A549 (cell line): ENCODE measurements around the gene FNIP1.

Experiments
- BHLHE40 ChIP-seq: IDR thresholded peaks from 2 replicates; pipeline ENCODE4 v1.6.1; 2012; ENCODE audit warnings: low read depth, low read length, inconsistent platforms
- CBX2 ChIP-seq: fragments of 200-600 bp; sonication (generic); IDR thresholded peaks from 2 replicates; pipeline ENCODE4 v1.6.1; 2016; ENCODE audit warnings: low read depth, mild to moderate bottlenecking, borderline replicate concordance
- CHD2 ChIP-seq: fragments of 150-350 bp; IDR thresholded peaks from 2 replicates; pipeline ENCODE4 v1.6.1; 2014; ENCODE audit warnings: low read length; ENCODE audit not compliant: partially characterized antibody
- CHD4 ChIP-seq: fragments of 200-600 bp; sonication (generic); IDR thresholded peaks from 2 replicates; pipeline ENCODE4 v1.6.1; 2016; ENCODE audit warnings: antibody characterized with exemption, mild to moderate bottlenecking, borderline replicate concordance
- CTCF ChIP-seq: fragments of >200 bp; sonication (Bioruptor Twin); formaldehyde crosslinking; IDR thresholded peaks from 3 replicates; pipeline ENCODE4 v1.5.1; 2016
- EP300 ChIP-seq, 2 experiments: fragments of >200 bp; sonication (Bioruptor Twin); formaldehyde crosslinking; IDR thresholded peaks; 2 replicates in 1 of 2; 3 replicates in 1 of 2; pipeline ENCODE4 v1.6.1; 2016 to 2017
- JUN ChIP-seq, 2 experiments: fragments of >200 bp; sonication (Bioruptor Twin); formaldehyde crosslinking; IDR thresholded peaks; 2 replicates in 1 of 2; 3 replicates in 1 of 2; pipeline ENCODE4 v1.6.1; 2016 to 2017
- KDM1A ChIP-seq: fragments of 200-600 bp; sonication (generic); IDR thresholded peaks from 2 replicates; pipeline ENCODE4 v1.6.1; 2016; ENCODE audit warnings: low read depth, mild to moderate bottlenecking
- MAZ ChIP-seq: fragments of 150-350 bp; IDR thresholded peaks from 2 replicates; pipeline ENCODE4 v1.6.1; 2014; ENCODE audit warnings: antibody characterized with exemption, low read depth, low read length, borderline replicate concordance
- NR3C1 ChIP-seq: fragments of >200 bp; sonication (Bioruptor Twin); formaldehyde crosslinking; IDR thresholded peaks from 3 replicates; pipeline ENCODE4 v1.6.1; 2017
- POLR2AphosphoS2 ChIP-seq: conservative IDR thresholded peaks from 2 replicates; pipeline ENCODE4 v1.6.1; 2012; ENCODE audit warnings: low read length, improper control_type of control experiment, inconsistent platforms
- RAD21 ChIP-seq, 2 experiments: fragments of >200 bp in 1 of 2; sonication (Bioruptor Twin) in 1 of 2; formaldehyde crosslinking in 1 of 2; IDR thresholded peaks in 1 of 2; conservative IDR thresholded peaks in 1 of 2; 2 replicates in 1 of 2; 3 replicates in 1 of 2; pipeline ENCODE4 v1.6.1; 2012 to 2018; ENCODE audit warnings: inconsistent platforms in 1 of 2

- TF ChIP-seq POLR2AphosphoS2: no peak
- no peak for TF ChIP-seq EP300 (IDR thresholded peaks at IDR 0.05)
- TF ChIP-seq CHD2: no peak
- TF ChIP-seq NR3C1: no peak
- TF ChIP-seq RAD21 (conservative IDR thresholded peaks at IDR 0.05 in 1 of 2, IDR thresholded peaks at IDR 0.05 in 1 of 2): no peak
- TF ChIP-seq CBX2: no peak
- TF ChIP-seq CTCF: no peak
- no peak for TF ChIP-seq KDM1A
- TF ChIP-seq CHD4: no peak
- no peak for TF ChIP-seq BHLHE40
- peak in 1 of 2 experiments; percentile 3; a peak in 1 of 5 replicates for TF ChIP-seq JUN (IDR thresholded peaks at IDR 0.05)
- no peak for TF ChIP-seq MAZ
Measured at GRCh38 chr5:131635684-131636572, 160.9 kb downstream of the FNIP1 start.
